Colonic mucosa (tissue), 4 donors: ENCODE data around the gene RAPGEF4. TPM values are rescaled to one million over a fixed set of nuclear protein-coding genes. Genes with fewer than 3 reads are reported as not detected.

Experiments
- DNase-seq: peaks from one replicate; pipeline ENCODE4 v3.0.0-alpha.2; 2020
- H3K27ac ChIP-seq: fragments of 200-600 bp; one replicate; pipeline ENCODE4 v1.8.0; 2021
- H3K27me3 ChIP-seq: fragments of 200-600 bp; one replicate; pipeline ENCODE4 v1.8.0; 2021
- H3K36me3 ChIP-seq: fragments of 200-600 bp; one replicate; pipeline ENCODE4 v1.8.0; 2021
- H3K4me1 ChIP-seq: fragments of 200-600 bp; one replicate; pipeline ENCODE4 v1.8.0; 2021; ENCODE audit warnings: mild to moderate bottlenecking
- H3K4me3 ChIP-seq: fragments of 200-600 bp; one replicate; pipeline ENCODE4 v1.8.0; 2021
- H3K9ac ChIP-seq, 2 donors: one replicate each; pipeline ENCODE4 v1.7.0; 2013; ENCODE audit warnings: control low read depth in 2 of 2, low read depth in 2 of 2, low read length in 2 of 2
- H3K9me3 ChIP-seq: fragments of 200-600 bp; one replicate; pipeline ENCODE4 v1.8.0; 2021
- intact Hi-C: fragments of 100-400 bp; cut with DNase I; formaldehyde crosslinking; loops from one replicate; pipeline ENCODE4 v1.14.1; 2022
- total RNA-seq, 2 donors: library from RNA; stranded (reverse); fragmentation: NEBNext Ultra II Directional in 1 of 2; extraction: Animal tissue kit (Norgen Biotek cat#: 25700) in 1 of 2; gene quantifications; one replicate each; pipeline ENCODE4 v1.2.1, GENCODE V29; 2021
- TF ChIP-seq, protein P1 (sequence below): fragments of 200-600 bp; IDR thresholded peaks from one replicate; pipeline ENCODE4 v1.8.0; 2022; ENCODE audit warnings: antibody characterized with exemption, mild to moderate bottlenecking
- donor health status: healthy.
- donor health status: DM: no; HTN: no; CAD: no.
- donor health status: DM: no; HTN: no; CAD: no.

RAPGEF4 gene
- total RNA-seq, 2 donors from 2014 or later = 1.3 to 1.5 TPM

DNA sequence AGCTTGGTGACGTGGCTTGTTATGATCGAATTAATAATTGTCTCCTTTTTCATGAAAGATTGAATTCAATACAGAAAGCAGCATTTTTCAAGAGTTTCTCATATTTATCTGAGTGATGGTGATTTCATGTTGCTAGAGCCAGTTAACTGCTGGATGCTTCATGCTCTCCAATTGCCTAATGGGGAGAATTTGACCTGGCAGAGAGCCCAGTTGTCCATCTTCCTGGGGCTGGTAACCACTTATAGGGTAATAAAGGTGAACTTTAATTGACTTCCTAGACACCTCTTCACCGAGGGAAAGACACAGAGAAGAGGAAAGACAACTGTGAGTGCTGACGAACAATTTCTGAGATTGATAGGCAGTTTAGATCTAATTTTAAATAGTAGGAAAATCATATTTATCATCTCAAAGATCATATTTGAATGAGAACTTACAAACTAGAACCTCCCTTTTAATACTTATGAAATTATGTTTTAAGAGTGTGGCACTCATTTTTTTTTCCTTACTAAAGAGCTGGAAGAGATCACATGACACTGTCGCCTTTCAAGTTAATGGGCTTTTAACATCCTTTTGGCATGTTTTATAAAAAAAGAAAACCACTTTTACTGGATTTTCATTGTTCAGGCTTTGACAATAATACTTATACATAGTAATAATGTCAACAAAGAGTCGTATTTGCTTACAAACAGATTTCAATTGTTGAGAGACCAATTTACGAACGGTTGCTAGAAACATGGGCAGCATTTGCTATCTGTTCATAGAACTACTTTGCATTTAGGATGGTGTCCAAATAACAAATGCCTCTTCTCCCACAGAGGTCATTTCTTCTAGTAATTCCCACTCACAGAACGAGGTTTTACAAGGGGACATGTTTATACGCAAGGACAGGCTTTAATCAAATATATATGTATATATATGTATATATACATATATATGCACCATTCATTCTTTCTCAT lies 153.3 kb downstream of the RAPGEF4 start:
- H3K9ac ChIP-seq = no peak overlapping the region
- TF ChIP-seq, protein P1, sequence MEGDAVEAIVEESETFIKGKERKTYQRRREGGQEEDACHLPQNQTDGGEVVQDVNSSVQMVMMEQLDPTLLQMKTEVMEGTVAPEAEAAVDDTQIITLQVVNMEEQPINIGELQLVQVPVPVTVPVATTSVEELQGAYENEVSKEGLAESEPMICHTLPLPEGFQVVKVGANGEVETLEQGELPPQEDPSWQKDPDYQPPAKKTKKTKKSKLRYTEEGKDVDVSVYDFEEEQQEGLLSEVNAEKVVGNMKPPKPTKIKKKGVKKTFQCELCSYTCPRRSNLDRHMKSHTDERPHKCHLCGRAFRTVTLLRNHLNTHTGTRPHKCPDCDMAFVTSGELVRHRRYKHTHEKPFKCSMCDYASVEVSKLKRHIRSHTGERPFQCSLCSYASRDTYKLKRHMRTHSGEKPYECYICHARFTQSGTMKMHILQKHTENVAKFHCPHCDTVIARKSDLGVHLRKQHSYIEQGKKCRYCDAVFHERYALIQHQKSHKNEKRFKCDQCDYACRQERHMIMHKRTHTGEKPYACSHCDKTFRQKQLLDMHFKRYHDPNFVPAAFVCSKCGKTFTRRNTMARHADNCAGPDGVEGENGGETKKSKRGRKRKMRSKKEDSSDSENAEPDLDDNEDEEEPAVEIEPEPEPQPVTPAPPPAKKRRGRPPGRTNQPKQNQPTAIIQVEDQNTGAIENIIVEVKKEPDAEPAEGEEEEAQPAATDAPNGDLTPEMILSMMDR = no peak
- H3K36me3 ChIP-seq = no peaks in the 10 kb centered on the region
- H3K27me3 ChIP-seq = no peaks in the 10 kb centered on the region
- no peak overlapping the region for H3K27ac ChIP-seq
- intact Hi-C loops = no loop called here
- H3K9me3 ChIP-seq = no peaks in the 10 kb centered on the region
- H3K4me1 ChIP-seq = no peaks in the 10 kb centered on the region
- no peak overlapping the region for H3K4me3 ChIP-seq
- DNase-seq = no peak

DNA sequence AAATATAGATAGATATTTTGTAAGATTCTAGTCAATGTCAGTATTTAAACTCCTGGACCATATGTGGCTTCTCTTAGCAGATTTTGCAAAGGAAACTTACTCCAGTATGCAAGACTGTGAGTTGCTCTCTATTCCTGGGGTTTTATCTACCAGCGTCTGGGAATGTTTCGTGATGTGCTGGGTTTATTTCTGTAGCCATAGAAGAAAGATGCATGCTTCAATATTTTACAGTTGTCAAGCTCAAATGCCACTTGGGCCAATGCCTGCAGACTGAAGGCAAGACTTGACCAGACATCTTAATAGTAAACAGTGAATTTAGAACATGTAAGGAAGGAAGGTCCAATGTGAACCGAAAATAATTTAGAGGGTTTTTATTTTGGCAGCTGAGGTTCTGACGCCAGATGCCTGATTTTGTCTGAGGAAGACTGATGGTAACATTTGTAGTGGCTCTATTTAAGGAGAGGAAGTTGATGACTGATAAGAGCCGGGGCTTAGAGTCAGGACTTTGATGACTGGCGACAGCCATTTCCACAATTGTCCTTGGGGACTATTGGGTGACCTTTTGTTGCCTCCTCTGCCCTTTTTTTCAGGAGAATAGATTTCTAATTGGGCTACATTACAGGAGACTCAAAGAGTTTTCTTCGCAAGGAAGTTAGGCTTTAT lies 154.3 kb downstream of the RAPGEF4 start:
- no peaks in the 10 kb centered on the region for H3K36me3 ChIP-seq
- TF ChIP-seq, protein P1 = no peak
- no peaks in the 10 kb centered on the region for H3K27me3 ChIP-seq
- H3K4me3 ChIP-seq = no peak overlapping the region
- intact Hi-C loops = no loop called here
- no peak overlapping the region for H3K27ac ChIP-seq
- no peaks in the 10 kb centered on the region for H3K9me3 ChIP-seq
- no peak for DNase-seq
- H3K9ac ChIP-seq = no peak overlapping the region
- H3K4me1 ChIP-seq = no peaks in the 10 kb centered on the region

DNA sequence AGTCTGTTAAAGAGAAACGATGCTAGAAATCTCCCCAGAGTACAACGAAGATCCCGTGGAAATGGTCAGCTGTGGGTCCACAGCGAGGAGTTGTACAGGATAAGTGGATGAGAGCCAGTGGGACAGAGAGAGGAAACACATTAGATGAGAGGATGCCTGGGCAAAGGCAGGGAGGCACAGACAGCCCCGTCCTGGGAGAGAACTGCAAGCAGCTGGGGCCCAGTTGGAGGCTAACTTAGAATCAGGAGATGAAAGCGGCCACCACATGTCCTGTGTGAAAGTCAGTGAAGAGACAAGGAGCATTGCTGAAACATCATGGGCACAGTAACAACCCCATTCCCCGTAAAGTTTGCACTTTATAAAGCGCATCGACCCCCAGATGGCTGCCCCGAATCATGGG lies 157.5 kb downstream of the RAPGEF4 start:
- Histone ChIP-seq H3K4me1 (no peaks in the 10 kb centered on the region), H3K27me3 (no peaks in the 10 kb centered on the region)
- DNase-seq = no peak

DNA sequence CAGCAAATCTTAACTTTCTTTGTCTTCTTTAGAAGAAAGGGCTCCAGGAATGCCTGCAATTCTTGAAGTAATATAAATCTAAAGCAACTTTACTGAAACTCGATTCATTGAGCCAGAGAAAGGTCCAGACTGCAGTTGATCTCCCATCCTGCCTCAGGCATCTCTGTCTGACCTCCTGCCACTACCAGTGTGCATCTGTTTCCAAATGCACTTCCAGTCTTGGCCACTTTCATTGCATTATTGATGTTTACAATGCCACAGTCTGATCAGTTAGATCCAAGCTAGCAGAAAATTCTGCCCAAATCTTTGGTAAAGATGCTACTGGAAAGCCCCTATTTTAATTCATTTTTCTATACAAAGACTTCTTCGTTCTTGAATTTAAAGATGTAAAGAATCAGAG lies 158.0 kb downstream of the RAPGEF4 start:
- no peaks in the 10 kb centered on the region for H3K9me3 ChIP-seq
- H3K4me3 ChIP-seq = no peak overlapping the region
- DNase-seq = no peak
- no peaks in the 10 kb centered on the region for H3K4me1 ChIP-seq
- no peak overlapping the region for H3K27ac ChIP-seq
- intact Hi-C loops = no loop called here
- H3K36me3 ChIP-seq = no peaks in the 10 kb centered on the region
- TF ChIP-seq, protein P1 = no peak
- no peaks in the 10 kb centered on the region for H3K27me3 ChIP-seq
- H3K9ac ChIP-seq = no peak overlapping the region

More for the DNA sequence above, 157.5 kb downstream of the RAPGEF4 start:
- Histone ChIP-seq H3K27ac (no peak overlapping the region), H3K9me3 (no peaks in the 10 kb centered on the region), H3K36me3 (no peaks in the 10 kb centered on the region), H3K4me3 (no peak overlapping the region), H3K9ac (no peak overlapping the region)
- TF ChIP-seq, protein P1 = no peak
- intact Hi-C loops = no loop called here

DNA sequence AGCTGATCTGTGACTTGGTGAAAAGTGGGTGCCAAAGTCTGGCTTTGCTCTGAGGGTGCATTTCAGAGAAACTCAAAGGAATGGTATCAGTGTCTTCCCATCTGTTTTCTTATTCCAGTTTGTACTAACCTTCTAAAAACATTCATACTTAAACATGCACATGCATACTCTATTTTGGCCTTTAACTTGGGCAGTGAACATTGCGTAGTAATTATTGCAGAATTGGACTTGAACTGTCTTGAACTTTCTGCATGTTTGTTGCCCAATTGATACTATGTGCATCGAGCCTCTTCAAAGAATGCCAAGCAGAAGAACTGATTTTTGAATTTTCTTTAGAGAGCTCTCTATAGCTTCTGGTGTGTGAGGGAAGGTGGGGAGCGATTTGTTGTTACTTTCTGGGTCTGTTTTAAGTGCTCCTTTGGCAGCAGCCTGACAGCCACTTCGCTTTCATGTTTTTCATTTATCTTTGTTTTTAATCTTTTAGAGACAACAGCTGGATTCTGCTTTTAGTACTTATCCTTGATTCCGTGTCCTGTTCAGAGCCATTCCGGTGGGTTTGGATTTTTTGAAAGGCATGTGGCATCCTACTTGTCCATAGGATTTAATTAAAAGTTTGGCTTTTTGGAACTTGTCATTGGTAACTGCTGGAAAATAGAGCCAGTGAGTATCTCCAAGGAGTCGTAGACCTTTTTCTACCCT lies 159.2 kb downstream of the RAPGEF4 start:
- Histone ChIP-seq H3K9me3 (no peaks in the 10 kb centered on the region), H3K4me3 (no peak overlapping the region), H3K36me3 (no peaks in the 10 kb centered on the region), H3K9ac (no peak overlapping the region), H3K27me3 (no peaks in the 10 kb centered on the region), H3K4me1 (no peaks in the 10 kb centered on the region), H3K27ac (no peak overlapping the region)
- DNase-seq = no peak
- intact Hi-C loops = no loop called here
- TF ChIP-seq, protein P1 = no peak
